Measurements from ENCODE around the gene SCRN2. TPM values are rescaled to one million over a fixed set of nuclear protein-coding genes. Genes with fewer than 3 reads are reported as not detected.

The SCRN2 gene
- total and polyA plus RNA-seq, 2 of the 13 experiments (the other 11 are each of a cell fraction or from before 2014, with no cell fraction given) = 21.7 to 29.5 TPM

DNA sequence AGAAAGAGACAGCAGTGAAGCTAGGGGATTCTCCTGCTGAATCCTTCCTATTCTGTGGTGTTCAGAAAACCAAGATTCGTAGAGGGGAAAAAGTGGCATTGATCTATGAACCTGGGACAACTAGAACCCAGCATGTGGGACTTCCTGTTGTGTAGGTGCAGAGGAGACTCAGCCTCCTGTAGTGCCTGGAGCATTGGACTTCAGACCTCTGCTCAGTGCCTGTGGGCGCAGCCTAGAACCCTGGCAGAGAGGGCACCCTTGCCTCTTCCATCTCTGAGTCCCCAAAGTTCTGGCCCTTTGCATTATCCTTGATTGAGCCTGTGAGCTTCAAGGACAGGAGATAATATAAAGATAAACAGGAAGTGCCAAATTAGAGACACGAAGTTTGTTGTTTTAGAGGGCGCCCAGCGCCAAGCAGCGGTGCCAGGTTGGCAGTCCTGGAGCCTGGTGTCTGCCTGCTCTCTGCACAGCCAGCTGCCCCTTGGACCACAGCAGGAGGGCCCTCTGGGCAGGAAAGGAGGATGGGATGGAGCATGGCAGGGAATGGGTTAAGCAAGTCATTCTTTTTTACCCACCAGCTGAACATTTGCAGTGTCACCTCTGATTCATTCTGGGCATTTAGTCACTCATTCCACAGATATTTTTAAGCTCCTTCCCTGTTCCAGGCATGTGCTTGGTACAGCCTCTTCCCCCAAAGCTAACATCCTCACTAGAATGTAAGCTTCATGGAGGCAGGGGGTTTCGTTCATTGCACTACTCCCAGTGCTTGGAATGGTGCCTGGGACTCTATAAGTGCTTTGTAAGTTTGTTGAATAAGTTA, 21.8 kb upstream of the SCRN2 start (continued):
- TF ChIP-seq ZFP36 (IDR thresholded peaks at IDR 0.05; ENCODE audit: borderline replicate concordance, low read depth, low read length, partially characterized antibody) (no peak), KAT2B (IDR thresholded peaks at IDR 0.05; ENCODE audit: borderline replicate concordance, low read depth, low read length) (no peak), ZEB1 (IDR thresholded peaks at IDR 0.05; ENCODE audit: insufficient replicate concordance, low read depth) (no peak), ZNF605 (CRISPR knock-in tag; IDR thresholded peaks at IDR 0.05) (no peak), HDAC2 (CRISPR knock-in tag; IDR thresholded peaks at IDR 0.05) (no peak), ELF1 (CRISPR knock-in tag; IDR thresholded peaks at IDR 0.05) (peak; percentile 33; the same call in 1 of the 2 replicates), FOSL2 (CRISPR knock-in tag; IDR thresholded peaks at IDR 0.05) (peak; percentile 24; the same call in 1 of the 2 replicates), FLYWCH1 (CRISPR knock-in tag; IDR thresholded peaks at IDR 0.05) (no peak), TCF7 (IDR thresholded peaks at IDR 0.05; ENCODE audit: low read depth) (no peak), RORA (CRISPR knock-in tag; IDR thresholded peaks at IDR 0.05) (no peak), ZNF569 (CRISPR knock-in tag; IDR thresholded peaks at IDR 0.05; ENCODE audit: borderline replicate concordance) (no peak), ZFYVE20 (CRISPR knock-in tag; IDR thresholded peaks at IDR 0.05; ENCODE audit: borderline replicate concordance, low read depth) (no peak), ZMYM3 (CRISPR knock-in tag; IDR thresholded peaks at IDR 0.05) (no peak), RFXAP (CRISPR knock-in tag; IDR thresholded peaks at IDR 0.05; ENCODE audit: borderline replicate concordance) (no peak), GABPA (IDR thresholded peaks at IDR 0.05; ENCODE audit: low read depth, low read length) (no peak), GABPA (CRISPR knock-in tag; IDR thresholded peaks at IDR 0.05; ENCODE audit: low read depth) (peak; percentile 26; the same call in 1 of the 2 replicates), HMG20A (CRISPR knock-in tag; IDR thresholded peaks at IDR 0.05; ENCODE audit: borderline replicate concordance) (no peak), HNRNPL (IDR thresholded peaks at IDR 0.05; ENCODE audit: low read depth, low read length) (no peak), PITX1 (CRISPR knock-in tag; IDR thresholded peaks at IDR 0.05) (no peak), SP1 (IDR thresholded peaks at IDR 0.05) (no peak), SP1 (CRISPR knock-in tag; IDR thresholded peaks at IDR 0.05) (no peak), MED1 (CRISPR knock-in tag; IDR thresholded peaks at IDR 0.05) (peak; percentile 33; the same call in 1 of the 2 replicates), ZNF652 (CRISPR knock-in tag; IDR thresholded peaks at IDR 0.05; ENCODE audit: borderline replicate concordance, low read depth) (peak; percentile 90), FOXA1 (IDR thresholded peaks at IDR 0.05) (no peak), FOXA1 (CRISPR knock-in tag; IDR thresholded peaks at IDR 0.05) (no peak), KAT7 (CRISPR knock-in tag; IDR thresholded peaks at IDR 0.05; ENCODE audit: borderline replicate concordance) (no peak), HNF4A (CRISPR knock-in tag; IDR thresholded peaks at IDR 0.05) (peak; percentile 48), ZNF33B (CRISPR knock-in tag; IDR thresholded peaks at IDR 0.05) (no peak)
- TF ChIP-seq, protein P1, sequence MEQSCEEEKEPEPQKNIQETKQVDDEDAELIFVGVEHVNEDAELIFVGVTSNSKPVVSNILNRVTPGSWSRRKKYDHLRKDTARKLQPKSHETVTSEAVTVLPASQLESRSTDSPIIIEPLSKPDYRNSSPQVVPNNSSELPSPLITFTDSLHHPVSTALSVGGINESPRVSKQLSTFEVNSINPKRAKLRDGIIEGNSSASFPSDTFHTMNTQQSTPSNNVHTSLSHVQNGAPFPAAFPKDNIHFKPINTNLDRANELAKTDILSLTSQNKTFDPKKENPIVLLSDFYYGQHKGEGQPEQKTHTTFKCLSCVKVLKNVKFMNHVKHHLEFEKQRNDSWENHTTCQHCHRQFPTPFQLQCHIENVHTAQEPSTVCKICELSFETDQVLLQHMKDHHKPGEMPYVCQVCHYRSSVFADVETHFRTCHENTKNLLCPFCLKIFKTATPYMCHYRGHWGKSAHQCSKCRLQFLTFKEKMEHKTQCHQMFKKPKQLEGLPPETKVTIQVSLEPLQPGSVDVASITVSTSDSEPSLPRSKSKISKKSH (CRISPR knock-in tag; IDR thresholded peaks at IDR 0.05; ENCODE audit: borderline replicate concordance) = no peak
- TF ChIP-seq, protein P2, sequence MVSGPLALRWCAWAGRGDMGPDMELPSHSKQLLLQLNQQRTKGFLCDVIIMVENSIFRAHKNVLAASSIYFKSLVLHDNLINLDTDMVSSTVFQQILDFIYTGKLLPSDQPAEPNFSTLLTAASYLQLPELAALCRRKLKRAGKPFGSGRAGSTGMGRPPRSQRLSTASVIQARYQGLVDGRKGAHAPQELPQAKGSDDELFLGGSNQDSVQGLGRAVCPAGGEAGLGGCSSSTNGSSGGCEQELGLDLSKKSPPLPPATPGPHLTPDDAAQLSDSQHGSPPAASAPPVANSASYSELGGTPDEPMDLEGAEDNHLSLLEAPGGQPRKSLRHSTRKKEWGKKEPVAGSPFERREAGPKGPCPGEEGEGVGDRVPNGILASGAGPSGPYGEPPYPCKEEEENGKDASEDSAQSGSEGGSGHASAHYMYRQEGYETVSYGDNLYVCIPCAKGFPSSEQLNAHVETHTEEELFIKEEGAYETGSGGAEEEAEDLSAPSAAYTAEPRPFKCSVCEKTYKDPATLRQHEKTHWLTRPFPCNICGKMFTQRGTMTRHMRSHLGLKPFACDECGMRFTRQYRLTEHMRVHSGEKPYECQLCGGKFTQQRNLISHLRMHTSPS (CRISPR knock-in tag; IDR thresholded peaks at IDR 0.05; ENCODE audit: low read depth) = peak; percentile 80

All from HepG2 (cell line).